Jurkat, Clone E6-1 (cell line): ENCODE measurements around the gene CFAP90.

Experiments
- DNase-seq: peaks from one replicate; pipeline ENCODE4 v3.0.0-alpha.2; 2011; ENCODE audit warnings: low read depth, low spot score
- H3K4me3 ChIP-seq: 2 replicates; pipeline ENCODE4 v1.5.1; 2011; ENCODE audit warnings: mild to moderate bottlenecking, low read length, control low read depth, moderate library complexity

The CFAP90 gene

GRCh38 chr5:7869474-7870136 is 18.7 kb upstream of the CFAP90 start:
- H3K4me3 ChIP-seq: peak overlapping the region; percentile 93
- no peak for DNase-seq

- DNase-seq: peak; percentile 89
- peak within 1 kb of the TSS; percentile 93 for H3K4me3 ChIP-seq
These were observed 18.0 kb upstream of the CFAP90 start, which contains the start of the genes FASTKD3 and MTRR for GRCh38 chr5:7868773-7869473. Gene FASTKD3, minus strand, starts transcription at chr5:7869031. Its CDS starts 948 bp downstream, at chr5:7868083. Gene MTRR, plus strand, starts transcription at chr5:7869148. Its CDS starts 1,647 bp downstream, at chr5:7870795.

- peak overlapping the region; percentile 93 for H3K4me3 ChIP-seq
- no peak for DNase-seq
These were observed 17.5 kb upstream of the CFAP90 start for GRCh38 chr5:7868427-7868772.

DNA sequence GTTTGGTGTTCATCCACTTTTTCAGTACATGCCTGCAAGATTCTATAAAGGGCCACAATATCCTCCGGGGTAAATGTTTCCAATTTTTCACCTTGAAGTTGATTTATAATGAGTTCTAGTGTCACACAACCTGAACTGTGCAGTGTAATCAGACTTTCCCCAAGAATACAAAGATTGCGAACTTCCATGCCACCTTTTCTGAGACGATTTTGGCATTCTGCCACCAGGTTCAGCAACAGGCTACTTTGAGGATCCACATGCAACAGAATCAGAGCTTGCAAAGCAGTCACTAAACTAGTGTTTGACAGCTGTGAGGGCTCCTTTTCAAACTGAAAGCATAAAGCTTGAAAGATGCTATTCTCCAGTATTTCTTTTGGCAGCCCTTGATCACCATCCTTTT is 16.3 kb upstream of the CFAP90 start:
- DNase-seq: no peak
- no peak overlapping the region; the same call in 1 of the 2 replicates for H3K4me3 ChIP-seq

GRCh38 chr5:7866196-7866595 is 15.3 kb upstream of the CFAP90 start:
- DNase-seq: no peak
- no peak overlapping the region for H3K4me3 ChIP-seq

- peak; percentile 28 for DNase-seq
- H3K4me3 ChIP-seq: no peak overlapping the region
These were observed 7.1 kb upstream of the CFAP90 start for GRCh38 chr5:7857926-7858632.

GRCh38 chr5:7857361-7857760 is 6.4 kb upstream of the CFAP90 start:
- no peak for DNase-seq
- H3K4me3 ChIP-seq: no peak overlapping the region

- H3K4me3 ChIP-seq: no peak overlapping the region
- DNase-seq: peak; percentile 35
These were observed 5.9 kb upstream of the CFAP90 start for GRCh38 chr5:7856855-7857254.

GRCh38 chr5:7855611-7856010 is 4.7 kb upstream of the CFAP90 start:
- DNase-seq: no peak
- no peak overlapping the region for H3K4me3 ChIP-seq

DNA sequence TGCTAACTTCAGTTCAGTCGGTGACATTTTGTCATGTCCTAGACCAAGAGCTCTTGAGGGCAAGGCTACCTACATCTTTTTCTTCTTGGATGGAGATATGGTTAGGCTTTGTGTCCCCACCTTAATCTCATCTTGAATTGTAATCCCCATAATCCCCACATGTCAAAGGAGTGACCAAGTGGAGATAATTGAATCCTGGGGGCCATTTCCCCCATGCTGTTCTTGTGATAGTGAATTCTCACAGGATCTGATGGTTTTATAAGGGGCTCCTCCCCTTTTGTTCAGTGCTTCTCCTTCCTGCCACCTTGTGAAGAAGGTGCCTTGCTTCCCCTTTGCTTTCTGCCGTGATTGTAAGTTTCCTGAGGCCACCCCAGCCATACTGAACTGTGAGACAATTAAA is 2.1 kb upstream of the CFAP90 start:
- no peak overlapping the region for H3K4me3 ChIP-seq
- DNase-seq: no peak

- H3K4me3 ChIP-seq: no peak overlapping the region
- DNase-seq: no peak
These were observed 1.6 kb upstream of the CFAP90 start for GRCh38 chr5:7852542-7852941.

GRCh38 chr5:7851617-7852289 is 820 bp upstream of the CFAP90 start:
- H3K4me3 ChIP-seq: no peak overlapping the region

DNA sequence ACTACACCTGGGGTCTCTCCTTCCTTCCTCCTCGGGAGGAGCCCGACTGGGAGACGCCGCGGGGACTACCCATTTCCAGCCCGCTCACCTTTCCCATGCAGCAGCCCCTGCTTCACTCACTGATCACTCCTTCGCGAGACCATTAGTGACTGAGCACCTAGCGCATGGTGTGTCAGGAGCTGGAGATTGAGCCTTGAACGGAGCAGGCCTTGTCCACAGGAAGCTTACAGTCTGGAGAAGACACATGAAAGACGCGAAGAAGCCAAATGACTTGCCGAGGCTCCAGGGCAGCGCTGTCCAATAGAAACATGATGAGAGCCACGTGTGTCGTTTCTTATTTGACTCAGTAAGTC is 283 bp upstream of the CFAP90 start:
- DNase-seq: no peak
- no peak overlapping the region for H3K4me3 ChIP-seq

More at GRCh38 chr5:7851617-7852289, 820 bp upstream of the CFAP90 start:
- no peak for DNase-seq

GRCh38 chr5:7849681-7850394 is 1.1 kb downstream of the CFAP90 start:
- DNase-seq: no peak
- H3K4me3 ChIP-seq: no peak overlapping the region

DNA sequence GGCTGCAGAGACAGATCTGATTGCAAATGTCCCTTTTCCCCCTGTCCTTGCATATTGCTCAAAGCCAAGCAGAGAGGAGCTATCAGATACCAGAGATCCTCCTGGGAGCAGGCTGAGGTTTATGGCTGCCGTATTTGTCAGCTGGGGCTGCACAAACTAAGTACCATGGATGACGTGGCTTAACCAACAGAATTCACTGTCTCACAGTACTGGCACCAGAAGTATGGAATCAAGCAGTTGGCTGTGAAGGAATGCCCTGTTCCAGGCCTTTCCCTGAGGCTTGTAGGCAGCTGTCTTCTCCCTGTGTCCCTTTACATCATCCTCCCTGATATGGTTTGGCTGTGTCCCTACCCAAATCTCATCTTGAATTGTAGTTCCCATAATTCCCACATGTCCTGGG is 2.6 kb downstream of the CFAP90 start:
- H3K4me3 ChIP-seq: no peak overlapping the region
- DNase-seq: no peak

GRCh38 chr5:7846327-7846726 is 4.6 kb downstream of the CFAP90 start:
- no peak for DNase-seq
- no peak overlapping the region for H3K4me3 ChIP-seq

DNA sequence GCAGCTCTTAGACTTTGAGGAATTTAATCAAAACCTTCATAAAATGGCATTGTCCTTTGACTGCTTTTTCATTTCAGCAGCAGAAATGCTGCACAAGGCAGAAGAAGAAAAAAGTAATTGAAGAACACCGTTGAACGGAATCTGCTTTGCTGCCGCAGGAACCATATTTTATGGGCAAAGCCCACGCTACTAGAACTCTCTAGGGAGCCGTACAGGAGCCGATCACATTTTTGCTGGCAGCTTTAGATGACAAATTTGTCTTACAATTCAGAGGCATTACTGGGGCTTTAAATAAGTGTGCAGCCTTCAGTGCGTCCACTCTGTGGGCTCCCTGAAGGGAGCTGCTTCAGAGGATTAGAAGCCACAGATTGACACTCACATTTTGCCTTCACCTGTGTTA is 5.4 kb downstream of the CFAP90 start:
- no peak overlapping the region for H3K4me3 ChIP-seq
- DNase-seq: no peak

- H3K4me3 ChIP-seq: no peak overlapping the region
- DNase-seq: no peak
These were observed 6.0 kb downstream of the CFAP90 start for GRCh38 chr5:7844901-7845300.

GRCh38 chr5:7842531-7842930 is 8.4 kb downstream of the CFAP90 start:
- H3K4me3 ChIP-seq: no peak overlapping the region
- no peak for DNase-seq
